DOHH2 (cell line): ENCODE measurements around the gene ADCK2.

Experiments used
- EZH2phosphoT487 ChIP-seq: fragments of 200-600 bp; sonication (generic); IDR thresholded peaks from 2 replicates; pipeline ENCODE4 v1.6.1; 2017; ENCODE audit warnings: borderline replicate concordance, mild to moderate bottlenecking, antibody characterized with exemption, low read length, moderate library complexity, mixed read lengths
- TF ChIP-seq, protein P1 (sequence below): fragments of 200-600 bp; sonication (generic); IDR thresholded peaks from one replicate; pipeline ENCODE4 v1.5.1; 2014; ENCODE audit warnings: antibody characterized with exemption, mild to moderate bottlenecking, low read depth, low read length; ENCODE audit not compliant: poor library complexity, severe bottlenecking

DNA sequence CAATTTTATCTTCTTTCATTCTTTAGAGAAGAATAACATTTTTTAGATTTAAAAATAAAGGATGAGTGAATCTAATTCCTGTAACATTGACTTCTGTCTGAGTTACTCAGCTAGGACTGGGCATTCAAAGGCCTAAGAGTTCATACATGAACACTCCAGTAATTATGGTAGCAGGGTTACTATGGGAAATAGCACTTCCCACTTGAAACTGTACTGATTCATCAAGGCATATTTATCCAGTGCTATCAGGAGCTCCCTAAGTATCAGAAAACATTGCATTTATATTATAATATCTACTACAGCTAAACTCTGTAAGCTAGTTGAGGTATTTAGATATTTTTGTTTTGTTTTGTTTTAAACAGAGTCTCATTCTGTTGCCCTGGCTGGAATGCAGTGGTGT lies 65.5 kb downstream of the ADCK2 start:
- TF ChIP-seq, protein P1, sequence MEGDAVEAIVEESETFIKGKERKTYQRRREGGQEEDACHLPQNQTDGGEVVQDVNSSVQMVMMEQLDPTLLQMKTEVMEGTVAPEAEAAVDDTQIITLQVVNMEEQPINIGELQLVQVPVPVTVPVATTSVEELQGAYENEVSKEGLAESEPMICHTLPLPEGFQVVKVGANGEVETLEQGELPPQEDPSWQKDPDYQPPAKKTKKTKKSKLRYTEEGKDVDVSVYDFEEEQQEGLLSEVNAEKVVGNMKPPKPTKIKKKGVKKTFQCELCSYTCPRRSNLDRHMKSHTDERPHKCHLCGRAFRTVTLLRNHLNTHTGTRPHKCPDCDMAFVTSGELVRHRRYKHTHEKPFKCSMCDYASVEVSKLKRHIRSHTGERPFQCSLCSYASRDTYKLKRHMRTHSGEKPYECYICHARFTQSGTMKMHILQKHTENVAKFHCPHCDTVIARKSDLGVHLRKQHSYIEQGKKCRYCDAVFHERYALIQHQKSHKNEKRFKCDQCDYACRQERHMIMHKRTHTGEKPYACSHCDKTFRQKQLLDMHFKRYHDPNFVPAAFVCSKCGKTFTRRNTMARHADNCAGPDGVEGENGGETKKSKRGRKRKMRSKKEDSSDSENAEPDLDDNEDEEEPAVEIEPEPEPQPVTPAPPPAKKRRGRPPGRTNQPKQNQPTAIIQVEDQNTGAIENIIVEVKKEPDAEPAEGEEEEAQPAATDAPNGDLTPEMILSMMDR, result no peak
- no peak for TF ChIP-seq EZH2phosphoT487
